GM21619 (cell line): Measurements from ENCODE around the gene ZMYND10.

Source experiments
- ATAC-seq: cut with Tn5 transposase; IDR thresholded peaks from one replicate; pipeline ENCODE4 v1.9.1; 2021; ENCODE audit not compliant: unreplicated experiment

Gene ZMYND10

DNA sequence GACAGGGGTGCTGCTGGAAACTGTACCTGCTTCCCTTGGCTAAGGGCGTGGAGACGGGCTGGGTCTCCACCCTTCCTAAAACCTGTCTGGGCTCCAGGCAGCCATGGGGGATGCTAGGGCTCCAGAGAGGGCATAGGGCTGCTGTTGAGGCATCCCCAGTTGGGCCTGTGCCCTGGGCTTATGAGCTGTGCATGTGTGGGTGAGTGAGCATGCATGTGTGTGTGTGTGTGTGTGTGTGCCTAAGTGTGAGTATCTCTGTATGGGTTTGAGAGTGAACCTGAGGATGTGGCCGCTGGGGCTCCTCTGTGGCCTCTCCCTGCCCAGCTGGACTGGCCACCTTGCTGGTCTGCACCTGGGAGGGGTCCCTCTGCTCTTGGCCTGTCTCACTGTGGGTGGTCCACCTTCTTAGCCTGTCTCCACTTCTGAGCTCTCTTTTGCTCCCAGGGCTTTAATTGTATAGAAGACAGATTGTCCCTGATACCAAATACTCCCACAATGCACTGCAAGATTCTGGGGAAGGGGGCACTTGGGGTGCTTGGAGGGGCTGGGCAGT is 25.7 kb upstream of the ZMYND10 start:
- no peak for ATAC-seq

DNA sequence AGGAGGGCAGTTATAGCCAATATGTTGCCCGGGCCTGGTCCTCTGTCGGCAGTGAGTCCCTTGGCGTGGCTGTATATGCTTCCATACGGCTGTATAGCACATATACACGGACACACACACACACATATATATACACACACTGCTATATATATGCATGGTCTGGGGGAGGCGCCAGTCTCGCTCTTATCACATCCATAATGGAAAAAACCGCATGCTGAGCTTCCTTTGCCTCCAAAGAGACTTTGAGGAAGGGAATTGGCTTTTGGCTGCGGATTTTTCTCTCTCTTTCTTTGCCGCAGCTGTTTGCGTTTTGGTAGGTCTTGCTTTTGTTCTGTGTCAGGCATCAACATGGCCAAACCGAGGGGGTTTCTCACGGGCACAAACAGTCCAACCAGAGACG is 25.1 kb upstream of the ZMYND10 start:
- ATAC-seq, result no peak

DNA sequence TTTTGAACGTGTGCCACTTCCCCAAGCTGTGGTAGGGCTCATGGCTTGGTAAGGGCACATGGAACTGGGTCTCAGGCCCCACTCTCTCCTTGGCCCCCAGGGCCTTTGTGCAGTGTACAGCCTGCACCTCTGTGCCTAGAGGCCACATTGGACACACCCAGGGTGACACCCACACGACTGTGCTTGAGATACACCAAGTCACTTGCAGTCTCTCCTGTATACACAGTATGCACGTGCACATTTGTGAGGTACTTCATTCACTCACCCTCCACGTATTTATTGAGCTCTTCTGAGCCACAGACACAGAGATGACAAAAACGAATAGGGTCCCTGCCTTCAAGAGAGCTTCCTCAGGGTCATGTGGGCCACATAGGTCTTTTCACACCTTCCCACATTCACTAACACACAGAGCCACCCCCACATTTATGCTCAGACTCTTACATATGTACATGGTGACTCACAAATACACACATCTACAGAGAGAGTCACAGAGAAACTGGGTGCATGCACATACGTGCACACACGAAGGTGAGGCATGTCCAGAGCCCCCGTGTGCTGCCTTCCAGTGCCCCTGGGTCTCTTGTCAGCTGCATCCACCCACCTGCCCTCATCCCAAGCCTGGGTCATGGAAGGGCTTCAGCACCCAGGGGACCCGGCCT is 23.6 kb upstream of the ZMYND10 start:
- no peak for ATAC-seq

DNA sequence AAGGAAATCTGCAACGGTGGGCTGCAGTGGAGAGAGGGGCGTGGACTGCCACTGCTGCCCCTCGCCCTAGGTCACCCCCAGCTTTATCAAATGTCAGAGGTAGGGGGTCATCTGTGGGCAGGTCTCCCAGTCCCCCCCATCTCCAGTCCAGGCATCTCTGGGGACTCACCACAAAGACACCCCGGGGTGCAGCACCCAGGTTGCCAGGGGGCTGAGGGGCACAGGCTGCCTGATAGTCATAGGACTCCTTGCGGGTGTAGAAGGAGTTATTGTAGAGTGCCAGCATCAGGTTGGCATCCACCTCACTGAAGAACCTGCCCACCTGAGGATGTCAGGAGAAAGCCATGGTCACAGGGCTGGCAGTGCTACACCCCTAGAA is 20.3 kb upstream of the ZMYND10 start:
- ATAC-seq, result no peak

DNA sequence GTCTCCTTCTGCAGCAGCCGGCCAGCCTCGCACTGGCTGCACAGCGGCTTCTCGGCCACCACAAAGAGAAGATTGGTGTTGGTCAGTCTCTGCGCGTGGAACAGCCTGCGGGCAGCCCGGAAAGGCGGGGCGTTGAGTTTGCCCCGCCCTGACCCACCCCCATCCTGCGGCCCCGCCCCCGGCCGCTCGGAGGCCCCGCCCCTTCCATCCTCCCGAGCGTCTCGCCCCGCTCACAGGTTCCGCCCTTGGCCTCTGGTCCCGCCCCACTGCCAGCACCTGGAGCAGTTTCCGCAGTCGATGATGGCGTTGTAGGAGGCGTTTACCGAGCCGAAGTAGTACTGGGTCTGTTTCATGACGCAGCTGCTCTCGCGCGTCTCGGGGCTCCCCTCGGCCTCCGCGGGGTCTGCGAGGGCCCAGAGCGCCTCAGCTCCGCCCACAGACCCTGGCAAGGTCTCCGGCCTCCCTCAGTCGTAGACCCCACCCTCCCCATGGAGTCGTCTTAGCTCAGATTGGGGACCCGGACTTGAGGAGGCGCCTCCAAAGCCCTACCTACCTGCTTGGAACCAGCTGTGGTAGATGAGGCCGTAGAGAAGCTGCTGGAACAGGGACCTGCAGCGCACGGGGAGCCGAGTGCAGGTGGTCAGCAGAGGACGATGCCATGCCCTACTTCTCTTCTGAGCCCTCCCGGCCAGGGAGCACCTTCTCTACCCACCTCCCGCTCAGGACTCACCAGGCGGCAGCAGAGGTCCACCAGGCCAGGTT is 19.7 kb upstream of the ZMYND10 start:
- ATAC-seq, result peak; percentile 87

DNA sequence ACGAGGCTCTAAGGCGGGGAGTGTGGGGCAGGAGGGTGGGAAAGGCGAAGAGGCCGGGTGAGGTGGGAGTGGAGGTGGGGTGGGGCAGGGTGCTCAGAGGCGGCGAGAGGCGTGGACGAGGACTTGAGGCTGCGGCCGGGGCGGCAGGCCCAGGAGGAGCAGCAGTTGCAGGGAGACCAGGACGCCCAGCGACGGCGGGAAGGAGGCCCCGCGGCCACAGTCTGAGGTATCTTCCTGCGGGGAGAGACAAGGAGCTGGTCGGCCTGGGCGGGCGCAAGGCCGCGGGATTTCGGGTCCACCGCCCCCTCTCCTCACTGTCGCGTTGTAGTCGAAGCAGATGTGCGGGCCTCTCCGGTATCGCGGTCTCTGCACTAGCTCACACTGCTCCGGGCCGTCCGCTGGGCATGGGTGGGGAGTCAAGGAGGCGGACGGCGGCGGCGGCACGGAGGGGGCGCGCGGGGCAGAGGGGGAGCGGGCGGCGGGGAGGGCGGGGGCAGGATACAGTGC is 19.1 kb upstream of the ZMYND10 start:
- ATAC-seq, result no peak

DNA sequence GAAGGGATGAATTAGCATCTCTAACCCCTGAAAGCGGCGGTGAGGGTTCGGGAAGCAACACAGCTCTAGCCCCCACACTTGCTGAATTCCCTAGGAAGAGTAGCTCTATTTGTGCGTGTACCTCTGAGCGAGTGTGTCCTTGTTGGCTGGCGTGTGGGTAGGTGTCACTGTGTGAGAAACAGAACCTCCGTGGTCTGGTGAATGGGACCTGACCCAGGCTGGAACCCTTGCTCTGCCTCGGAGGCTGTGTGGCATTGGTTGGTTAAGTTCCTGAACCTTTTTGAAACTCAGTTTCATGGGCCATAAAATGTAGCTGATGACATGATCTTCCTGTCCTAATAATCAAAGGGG is 14.2 kb upstream of the ZMYND10 start:
- ATAC-seq, result peak; percentile 6

DNA sequence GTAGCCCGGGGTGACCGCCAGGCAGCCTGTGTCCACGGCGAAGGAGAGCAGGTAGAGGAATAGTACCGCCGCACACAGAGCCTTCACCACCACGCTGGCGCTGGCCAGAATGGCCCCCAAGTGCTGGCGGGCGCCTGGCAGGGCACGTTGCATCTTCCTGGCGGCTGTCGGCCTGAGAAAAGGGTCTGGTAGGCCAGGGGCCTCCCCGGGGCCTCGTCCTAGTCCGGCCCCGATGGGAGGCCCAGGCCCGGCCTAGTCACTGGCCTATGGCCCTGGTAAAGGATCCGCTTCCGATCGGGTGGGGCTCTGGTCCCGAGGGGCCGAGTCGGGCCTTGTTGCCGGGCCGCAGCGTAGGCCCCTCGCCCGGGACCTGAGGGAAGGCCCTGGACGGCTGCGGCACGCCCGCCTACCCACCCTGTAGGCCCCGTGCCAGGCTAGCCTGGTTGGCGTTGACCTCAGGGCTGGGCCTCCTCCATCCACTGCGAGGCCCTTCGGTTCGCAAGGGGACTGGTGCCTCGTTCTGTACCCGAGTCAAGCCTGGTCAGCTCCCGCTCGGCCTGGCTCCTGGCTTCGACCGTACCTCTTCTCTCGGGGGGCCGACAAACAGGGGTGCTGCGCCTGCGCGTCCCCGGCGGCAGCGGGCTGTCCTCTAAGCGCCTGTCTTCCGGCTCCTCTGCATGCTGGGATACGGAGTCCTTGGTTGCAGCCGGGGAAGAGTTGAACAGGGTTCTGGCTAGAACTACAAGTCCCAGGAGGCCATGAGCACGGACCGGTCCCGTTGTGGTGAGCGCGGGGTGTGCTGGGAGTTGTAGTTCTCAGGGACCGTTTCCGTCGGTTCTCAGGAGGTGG is 13.6 kb upstream of the ZMYND10 start, which contains the start of gene TMEM115:
TSS of gene TMEM115 (minus strand) at position 611 of the 849 bp plus-strand sequence. CDS start at position 153, 458 bp downstream.
- ATAC-seq, result peak; percentile 98

DNA sequence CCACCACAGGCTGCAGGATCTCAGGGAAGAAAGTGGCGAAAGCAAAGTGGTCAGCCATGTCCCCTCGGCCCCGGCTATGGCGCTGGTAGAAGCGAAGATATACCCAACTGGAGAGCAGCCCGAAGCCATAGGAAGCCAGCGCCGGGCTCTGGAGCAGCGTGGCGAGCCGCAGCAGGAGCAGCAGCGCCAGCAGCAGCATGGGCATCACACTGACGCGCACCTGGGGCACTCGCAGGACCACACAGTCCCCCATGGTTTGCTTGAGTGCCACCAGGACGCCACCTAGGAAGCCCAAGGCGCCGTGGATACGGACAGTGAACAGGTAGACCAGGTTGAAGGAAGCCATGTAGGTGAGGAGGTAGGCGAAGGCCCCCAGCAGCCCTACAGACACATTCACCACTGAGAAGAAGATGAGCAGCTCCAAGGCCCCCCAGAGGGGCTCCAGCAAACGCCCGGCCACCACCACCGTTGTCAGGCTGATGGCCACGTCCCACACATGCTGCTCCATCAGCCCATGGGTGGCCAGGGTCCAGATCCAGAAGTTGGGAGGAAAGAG is 12.9 kb upstream of the ZMYND10 start:
- no peak for ATAC-seq

DNA sequence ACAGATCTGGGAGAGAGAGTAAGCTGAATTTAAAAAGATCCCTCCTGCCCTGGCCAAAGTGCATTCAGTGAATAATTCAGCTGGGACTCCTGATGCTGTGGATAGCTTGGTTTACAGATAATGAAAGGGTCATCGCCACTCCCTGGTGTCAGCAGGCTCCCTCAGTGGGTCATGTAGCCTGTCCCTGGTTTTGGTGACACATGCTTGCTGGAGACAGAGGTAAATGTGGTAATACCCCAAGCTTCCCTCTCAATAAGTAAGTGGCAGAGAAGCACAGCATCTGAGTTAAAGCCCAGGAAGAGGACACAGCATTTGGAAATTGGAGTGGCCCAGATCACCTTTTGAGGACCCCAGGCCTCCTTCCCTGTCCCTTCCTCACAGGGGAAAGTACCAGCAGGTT is 11.9 kb upstream of the ZMYND10 start:
- no peak for ATAC-seq

DNA sequence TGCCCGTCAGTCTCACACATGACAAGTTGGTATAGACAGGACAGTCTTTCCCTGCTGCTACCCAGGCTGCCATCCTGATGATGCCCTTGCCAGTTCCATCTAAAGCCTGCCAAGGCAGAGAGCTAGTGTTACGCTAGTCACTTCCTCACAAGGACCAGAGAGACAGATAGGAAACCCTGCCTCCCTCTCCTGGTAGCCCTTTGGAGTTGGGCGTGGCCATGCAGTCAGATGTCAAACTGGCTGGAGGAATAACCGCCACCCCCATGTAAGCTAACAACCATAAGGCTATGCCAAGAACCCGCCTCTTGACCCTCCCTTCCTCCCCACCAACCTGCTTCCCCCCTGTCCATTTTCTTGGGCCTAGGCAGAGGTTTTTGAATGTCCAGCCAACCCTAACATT is 11.0 kb upstream of the ZMYND10 start:
- no peak for ATAC-seq

DNA sequence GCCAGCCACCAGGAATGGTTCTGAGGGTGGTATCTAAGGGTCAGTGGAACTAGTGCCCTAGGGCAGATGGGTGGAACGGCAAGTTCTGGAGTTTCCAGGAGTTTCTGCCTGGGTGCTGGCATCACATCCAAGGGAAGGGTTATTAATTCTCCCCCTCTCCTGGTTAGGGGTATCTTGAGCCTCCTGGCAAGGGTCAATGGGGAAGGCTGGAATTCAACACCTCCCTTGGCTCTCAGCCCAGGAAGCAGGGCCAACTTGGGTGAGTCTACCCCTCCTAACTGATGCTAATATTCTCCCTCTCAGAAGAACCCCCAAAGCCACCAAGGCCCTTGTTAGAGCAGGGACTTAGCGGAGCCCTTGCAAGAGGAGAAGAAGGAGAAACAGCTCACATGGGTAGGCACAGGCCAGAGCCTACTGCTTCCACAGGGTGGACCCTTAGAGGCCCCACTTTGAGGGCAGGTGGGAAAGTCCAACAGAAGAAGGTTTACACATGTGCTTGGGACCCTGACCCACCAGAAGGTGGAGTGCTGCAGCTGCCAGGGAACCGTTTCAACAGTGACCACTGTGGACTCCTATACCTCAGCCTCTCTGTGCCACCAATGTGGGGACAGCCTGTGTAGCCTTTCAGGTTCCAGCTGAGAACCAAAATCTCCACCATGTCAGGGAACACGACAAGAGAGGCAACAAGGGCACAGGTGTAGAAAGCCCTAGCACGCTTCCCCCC is 10.5 kb upstream of the ZMYND10 start:
- no peak for ATAC-seq

DNA sequence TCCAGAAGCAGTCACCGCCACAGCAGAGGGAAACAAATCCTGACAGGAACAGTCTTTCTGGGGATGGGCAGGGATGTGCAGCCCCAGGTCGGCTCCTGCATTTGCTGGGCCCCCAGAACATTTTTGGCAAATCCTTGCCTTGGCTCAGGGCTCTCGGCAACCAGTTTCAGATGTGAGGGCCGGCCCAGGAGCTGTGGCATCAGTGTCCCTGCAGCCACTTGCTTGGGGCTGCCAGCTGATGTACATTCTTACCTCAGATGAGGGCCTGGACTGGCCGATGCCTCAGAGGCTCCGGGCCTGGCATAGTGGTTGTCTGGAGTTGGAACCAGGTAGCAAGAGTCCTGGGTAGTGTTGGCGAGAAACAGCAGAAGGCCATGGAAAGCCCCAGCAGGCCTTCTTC is 9.3 kb upstream of the ZMYND10 start:
- ATAC-seq, result no peak

DNA sequence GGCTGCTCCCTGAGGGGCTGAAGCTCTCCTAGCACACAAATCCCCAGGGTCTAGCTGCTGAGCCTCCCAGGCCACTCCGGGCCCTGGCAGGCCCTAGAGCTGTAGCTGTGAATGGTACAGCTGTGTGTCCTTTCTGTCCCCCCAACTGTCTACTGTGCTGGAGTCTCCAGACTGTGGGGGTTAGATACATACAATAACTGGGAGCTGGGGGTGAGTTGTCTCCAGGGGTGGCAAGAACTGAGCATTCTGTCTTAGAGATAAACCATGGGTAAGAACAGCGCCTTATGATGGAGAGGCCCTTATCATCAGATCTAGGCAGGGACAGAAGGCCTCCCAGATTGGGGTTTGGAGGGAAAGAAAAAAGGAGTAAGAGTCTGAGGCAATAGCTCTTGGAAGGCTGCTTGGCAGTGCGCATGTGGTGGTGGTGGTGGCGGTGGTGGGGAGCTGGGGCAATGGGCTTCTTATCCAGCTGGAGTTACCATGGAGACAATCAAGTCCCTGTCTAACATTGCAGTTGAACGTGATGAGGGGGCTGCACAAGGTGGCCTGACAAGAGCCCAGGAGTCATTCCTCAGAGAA is 8.7 kb upstream of the ZMYND10 start:
- ATAC-seq, result no peak

DNA sequence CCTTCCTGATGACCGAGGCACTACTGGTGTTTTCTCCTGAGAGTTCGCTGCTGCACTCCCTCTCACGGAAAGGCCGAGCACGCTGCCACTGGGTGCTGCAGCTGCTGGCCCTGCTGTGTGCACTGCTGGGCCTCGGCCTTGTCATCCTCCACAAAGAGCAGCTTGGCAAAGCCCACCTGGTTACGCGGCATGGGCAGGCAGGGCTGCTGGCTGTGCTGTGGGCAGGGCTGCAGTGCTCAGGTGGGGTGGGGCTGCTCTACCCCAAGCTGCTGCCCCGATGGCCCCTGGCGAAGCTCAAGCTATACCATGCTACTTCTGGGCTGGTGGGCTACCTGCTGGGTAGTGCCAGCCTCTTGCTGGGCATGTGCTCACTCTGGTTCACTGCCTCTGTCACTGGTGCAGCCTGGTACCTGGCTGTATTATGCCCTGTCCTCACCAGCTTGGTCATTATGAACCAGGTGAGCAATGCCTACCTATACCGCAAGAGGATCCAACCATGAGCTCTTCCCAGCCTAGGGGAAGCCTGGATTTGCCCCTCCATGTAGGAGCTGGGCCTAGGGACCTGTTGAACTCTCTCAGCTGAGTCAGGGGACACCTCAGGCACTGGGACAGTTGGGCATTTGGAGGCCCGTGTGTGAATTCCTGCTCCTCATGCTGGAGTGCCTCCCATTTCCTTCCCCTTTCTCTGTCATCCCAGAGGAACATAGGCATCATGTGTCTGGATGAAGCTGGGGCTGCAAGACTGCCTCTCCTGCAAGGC is 7.9 kb upstream of the ZMYND10 start:
- no peak for ATAC-seq

DNA sequence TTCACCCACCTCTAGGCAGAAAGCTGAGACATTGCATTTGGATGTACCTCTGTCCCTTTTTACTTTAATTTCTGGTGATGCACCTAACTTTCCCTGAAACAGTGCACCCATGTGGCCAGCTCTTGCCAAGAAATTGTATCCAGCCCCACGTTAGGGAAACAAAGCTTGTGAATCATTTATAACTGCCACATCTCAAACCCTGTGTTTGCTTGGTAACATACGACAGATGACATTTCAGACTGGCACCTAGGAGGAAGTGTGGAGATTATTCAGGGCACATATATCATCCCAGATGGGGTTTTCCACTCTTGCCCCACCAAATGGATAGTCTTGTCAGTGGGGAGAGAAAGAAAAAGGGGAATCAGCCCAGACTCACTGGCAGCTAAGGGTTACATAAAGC is 7.2 kb upstream of the ZMYND10 start:
- no peak for ATAC-seq

DNA sequence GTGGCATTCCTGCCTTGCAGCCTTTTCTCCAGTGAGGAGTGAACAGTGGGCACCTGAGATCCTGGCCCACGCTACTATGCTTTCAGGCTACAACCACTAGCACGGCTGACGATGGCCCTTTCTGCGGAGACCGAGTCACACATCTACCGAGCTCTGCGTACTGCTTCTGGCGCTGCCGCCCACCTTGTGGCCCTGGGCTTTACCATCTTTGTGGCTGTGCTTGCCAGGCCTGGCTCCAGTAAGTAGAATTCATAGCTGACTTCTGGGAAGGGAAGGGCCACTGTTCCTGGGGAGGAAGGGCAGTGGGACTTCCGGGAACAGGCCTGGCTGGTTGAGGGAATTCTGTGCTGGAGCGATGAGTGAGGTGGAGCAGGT is 5.8 kb upstream of the ZMYND10 start:
- ATAC-seq, result no peak

DNA sequence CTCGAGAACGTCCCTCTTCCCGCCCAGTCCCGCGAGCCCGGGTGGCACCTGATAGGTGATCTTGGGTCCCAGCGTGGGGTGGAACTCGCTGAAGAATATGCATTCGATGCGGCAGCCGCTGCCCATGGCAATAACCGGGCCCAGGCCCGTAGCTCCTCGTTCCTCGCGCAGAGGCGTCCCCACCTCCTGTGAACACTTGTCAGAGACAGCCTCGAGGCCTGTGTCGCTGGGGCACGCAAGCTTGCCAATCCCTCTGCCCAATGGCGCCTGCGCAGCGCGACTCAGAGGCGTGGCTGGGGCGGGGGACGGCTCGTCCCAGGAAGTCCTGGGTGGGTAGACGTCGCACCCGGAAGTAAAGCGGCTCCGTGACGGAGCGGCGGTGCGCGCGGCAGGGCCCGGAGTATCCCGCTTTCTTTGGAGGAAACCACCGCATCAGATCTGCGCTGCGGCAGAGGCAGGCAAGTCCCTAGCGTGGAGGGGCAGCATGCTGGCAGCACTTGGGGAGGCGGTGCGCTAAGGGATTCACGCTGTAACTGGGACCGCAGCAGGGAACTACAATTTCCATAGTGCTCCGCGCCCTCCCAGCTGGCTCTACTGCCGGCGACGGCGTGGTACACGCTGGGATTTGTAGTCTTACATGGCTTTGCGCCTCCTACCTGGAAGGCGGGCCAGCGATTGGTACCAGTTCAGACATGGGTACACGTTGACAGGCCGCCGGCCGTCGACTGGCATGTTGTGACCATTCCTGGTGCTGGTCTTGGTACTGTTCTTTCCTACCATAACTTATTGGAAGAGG is 5.2 kb upstream of the ZMYND10 start, which contains the start of the genes CYB561D2 and NPRL2:
TSS of gene CYB561D2 (plus strand) at position 336 of the 796 bp plus-strand sequence. CDS start 572 bp downstream, outside the sequence.
TSS of gene NPRL2 (minus strand) at position 249 of the 796 bp plus-strand sequence. CDS start at position 126, 123 bp downstream.
- peak; percentile 82 for ATAC-seq
